HCT116 (cell line): ENCODE data around the gene SLC30A4.

Source experiments
- ATF3 ChIP-seq: IDR thresholded peaks from 2 replicates; pipeline ENCODE4 v1.6.1; 2012
- CTCF ChIP-seq, 3 experiments: fragments of 200-600 bp in 1 of 3; sonication (generic) in 1 of 3; IDR thresholded peaks in 2 of 3; conservative IDR thresholded peaks in 1 of 3; 2 replicates each; pipeline ENCODE4 v1.5.1; 2012 to 2017; ENCODE audit warnings: low read depth in 2 of 3, low read length in 2 of 3, antibody characterized with exemption in 1 of 3, borderline replicate concordance in 1 of 3, control low read depth in 1 of 3, mild to moderate bottlenecking in 1 of 3, mixed read lengths in 1 of 3, mixed run types in 1 of 3, moderate library complexity in 1 of 3; ENCODE audit not compliant: insufficient read depth in 1 of 3
- EZH2phosphoT487 ChIP-seq: fragments of 200-600 bp; IDR thresholded peaks from 2 replicates; pipeline ENCODE4 v1.6.1; 2018; ENCODE audit warnings: antibody characterized with exemption, borderline replicate concordance
- FOSL1 ChIP-seq: IDR thresholded peaks from 2 replicates; pipeline ENCODE4 v1.6.1; 2012; ENCODE audit warnings: low read depth
- JUND ChIP-seq: IDR thresholded peaks from 2 replicates; pipeline ENCODE4 v1.6.1; 2012
- POLR2A ChIP-seq: IDR thresholded peaks from 2 replicates; pipeline ENCODE4 v1.7.0; 2011; ENCODE audit warnings: borderline replicate concordance; ENCODE audit not compliant: insufficient read depth, insufficient read length; ENCODE audit errors: extremely low read depth
- POLR2AphosphoS5 ChIP-seq: IDR thresholded peaks from 2 replicates; pipeline ENCODE4 v1.6.1; 2011; ENCODE audit warnings: mild to moderate bottlenecking, low read depth, low read length, moderate library complexity
- RAD21 ChIP-seq: IDR thresholded peaks from 2 replicates; pipeline ENCODE4 v1.6.1; 2012; ENCODE audit warnings: low read depth, mild to moderate bottlenecking
- REST ChIP-seq: IDR thresholded peaks from 2 replicates; pipeline ENCODE4 v1.6.1; 2012; ENCODE audit warnings: low read depth
- SRF ChIP-seq: IDR thresholded peaks from 2 replicates; pipeline ENCODE4 v1.6.1; 2012; ENCODE audit warnings: low read depth
- ZNF274 ChIP-seq: fragments of 200-500 bp; sonication (Bioruptor generic); IDR thresholded peaks from 2 replicates; pipeline ENCODE4 v1.6.1; 2014; ENCODE audit warnings: mild to moderate bottlenecking, low read depth, low read length, inconsistent platforms

- peak; percentile 86; the same call in 1 of the 2 replicates for TF ChIP-seq ATF3
- TF ChIP-seq CTCF (IDR thresholded peaks at IDR 0.05 in 2 of 3, conservative IDR thresholded peaks at IDR 0.05 in 1 of 3; ENCODE audit: borderline replicate concordance in 1 of 3, insufficient read depth in 1 of 3, low read depth in 2 of 3, low read length in 2 of 3) = no peak
- no peak for TF ChIP-seq REST
- no peak for TF ChIP-seq ZNF274
- TF ChIP-seq SRF = no peak
- no peak for TF ChIP-seq POLR2A
- TF ChIP-seq JUND = peak; percentile 89
- TF ChIP-seq EZH2phosphoT487 = no peak
- TF ChIP-seq RAD21 = no peak; the same call in 1 of the 2 replicates
- peak; percentile 90 for TF ChIP-seq FOSL1
- 0 out of 2 replicates have a peak, but pooled peaks have one; percentile 19 for TF ChIP-seq POLR2AphosphoS5
Measured at GRCh38 chr15:45456212-45457106, 66.1 kb downstream of the SLC30A4 start.
